Stimulated activated CD4-positive, alpha-beta T cell treated with anti-CD3 and anti-CD28 coated beads, TNF-alpha, amount 100 ng/mL, for 24 hours (primary cell): ENCODE measurements around the gene CFAP92.

Experiments used
- DNase-seq, 3 experiments: peaks; one replicate each; pipeline ENCODE4 v3.0.0-alpha.2; 2020; ENCODE audit warnings: low read depth in 3 of 3

Gene CFAP92

DNA sequence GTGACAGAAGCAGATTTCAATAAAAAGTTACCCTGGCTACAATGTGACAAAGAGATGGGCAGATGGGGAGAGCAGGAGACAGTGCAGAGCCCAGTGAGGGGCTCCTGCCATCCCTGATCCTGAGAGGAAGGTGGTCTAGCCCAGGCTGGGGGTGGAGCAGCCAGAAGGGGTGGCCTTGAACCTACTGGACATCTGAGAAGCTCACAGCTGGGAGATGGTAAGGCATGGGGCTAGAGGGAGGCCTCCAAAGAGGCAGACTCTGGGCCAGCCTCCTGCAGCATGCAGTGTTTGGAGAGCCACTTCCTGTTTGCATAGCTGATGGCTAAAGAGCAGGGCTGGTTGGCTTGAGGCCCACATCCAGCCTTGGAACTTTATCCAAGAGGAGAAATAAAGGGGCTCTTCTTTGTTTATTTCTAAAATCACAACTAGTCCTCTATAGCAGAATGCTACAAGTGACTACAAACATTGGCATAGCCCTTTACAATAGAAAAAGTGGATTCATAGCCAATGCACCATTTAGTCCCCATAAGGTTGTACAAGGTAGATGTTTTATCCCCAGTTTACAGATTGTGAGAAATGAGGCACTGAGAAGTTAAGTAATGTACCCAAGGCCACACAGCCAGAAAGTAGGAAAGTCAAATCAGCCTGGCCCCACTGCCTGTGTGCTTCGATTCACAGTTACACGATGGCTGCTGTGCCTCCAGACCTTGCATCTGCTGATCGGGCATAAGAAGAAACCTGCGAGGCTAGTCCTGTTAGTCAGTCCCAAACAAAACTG is 11.8 kb upstream of the CFAP92 start:
- no peak for DNase-seq

DNA sequence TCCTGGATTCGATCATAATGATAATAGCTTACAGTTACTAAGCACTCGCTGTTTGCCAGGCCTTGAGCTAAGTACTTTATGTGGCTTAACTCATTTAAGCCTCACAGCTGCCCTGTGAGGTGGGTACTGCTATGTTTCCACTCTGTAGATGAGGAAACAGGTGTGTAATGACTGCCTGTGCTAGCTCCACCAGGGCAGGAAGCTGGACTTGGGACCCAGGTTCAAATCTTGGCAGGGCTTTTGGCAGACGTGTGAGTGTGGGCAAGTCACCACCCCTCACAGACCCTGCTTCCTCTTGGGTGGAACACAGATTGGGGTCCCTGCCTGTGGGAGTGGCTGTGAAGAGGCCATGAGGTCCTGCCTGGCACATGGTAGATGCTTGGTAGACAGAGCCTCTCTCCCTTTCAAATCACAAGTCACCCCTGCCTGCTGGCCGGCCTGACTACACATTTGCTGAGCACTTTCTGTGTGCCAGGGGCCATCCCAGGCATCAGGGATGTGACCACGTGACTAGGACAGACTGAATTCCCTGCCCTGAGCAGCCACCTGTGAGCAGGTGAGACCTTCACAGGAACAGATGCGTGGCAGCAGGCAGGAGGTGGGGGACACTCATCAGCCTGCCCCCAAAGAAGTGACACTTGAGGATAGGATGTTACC is 10.9 kb upstream of the CFAP92 start:
- no peak for DNase-seq

DNA sequence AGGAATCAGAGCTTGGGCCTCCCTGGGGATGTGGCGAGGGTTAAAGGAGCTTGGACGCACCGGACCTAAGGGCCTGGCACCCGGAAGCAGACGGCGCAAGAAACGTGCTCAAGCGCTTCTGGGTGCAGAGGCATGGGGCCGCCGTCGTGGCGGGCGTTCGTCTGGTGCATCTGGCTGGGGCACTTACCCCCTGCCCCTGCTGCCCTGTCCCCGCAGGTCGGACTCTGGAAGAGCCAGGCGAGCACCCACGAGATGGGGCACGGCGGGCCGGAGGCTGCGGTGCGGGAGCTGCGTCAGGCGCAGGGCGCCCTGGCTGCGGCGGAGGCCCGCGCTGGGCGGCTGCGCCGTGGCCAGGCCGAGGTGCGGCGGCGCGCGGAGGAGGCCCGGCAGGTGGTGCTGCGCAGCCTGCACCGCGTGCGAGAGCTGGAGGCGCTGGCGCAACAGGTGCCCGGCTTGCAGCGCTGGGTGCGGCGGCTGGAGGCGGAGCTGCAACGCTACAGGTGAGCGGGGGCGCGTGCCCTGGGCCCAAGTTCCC is 9.8 kb upstream of the CFAP92 start:
- peak in 1 of 3 experiments; percentile 48 for DNase-seq

DNA sequence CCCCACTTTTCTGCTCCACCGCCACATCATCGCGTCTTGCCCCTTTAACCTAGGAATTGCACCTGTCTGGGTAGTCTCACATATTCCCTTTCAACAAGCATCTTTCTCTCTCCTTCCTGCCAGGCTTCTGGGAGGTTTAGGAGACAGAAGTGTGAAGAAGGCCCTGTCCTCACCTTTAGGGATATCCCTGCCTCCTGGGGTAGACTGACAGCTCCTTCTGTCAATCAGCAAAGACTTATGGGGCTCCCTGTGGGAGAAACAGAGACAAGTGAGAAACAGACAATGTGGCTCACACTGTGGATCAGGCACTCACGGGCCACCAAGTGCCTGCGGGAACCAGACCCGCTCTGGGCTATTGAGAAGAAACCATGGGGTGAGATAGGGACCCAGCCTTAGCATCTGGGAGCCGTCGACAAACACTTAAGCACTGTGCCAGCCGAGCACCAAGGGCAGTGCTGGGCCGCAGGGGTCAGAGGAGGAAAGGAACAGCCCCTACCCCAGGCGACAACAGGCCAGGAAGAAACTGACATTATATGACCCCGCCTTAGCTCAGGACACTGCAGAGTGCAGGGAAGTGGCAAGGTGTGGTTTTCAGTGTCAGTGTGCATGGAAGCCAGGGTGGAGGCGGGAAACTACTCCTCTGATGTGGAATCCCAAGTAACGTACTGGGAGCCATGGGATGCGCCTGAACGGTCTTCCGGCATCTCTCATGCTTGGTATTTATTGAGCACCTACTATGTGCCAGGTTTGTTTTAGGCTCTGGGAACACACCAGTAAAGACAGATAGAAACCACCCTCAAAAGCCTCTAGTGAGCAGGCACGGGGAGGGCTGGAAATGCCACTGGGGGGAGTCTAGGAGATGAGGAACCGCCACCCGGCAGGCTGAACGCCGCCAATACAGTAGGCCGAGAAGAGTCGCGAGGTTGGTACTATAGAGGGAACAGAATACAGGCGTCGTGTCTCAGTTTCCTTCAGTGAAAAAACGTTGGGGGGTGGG is 9.0 kb upstream of the CFAP92 start:
- no peak for DNase-seq

DNA sequence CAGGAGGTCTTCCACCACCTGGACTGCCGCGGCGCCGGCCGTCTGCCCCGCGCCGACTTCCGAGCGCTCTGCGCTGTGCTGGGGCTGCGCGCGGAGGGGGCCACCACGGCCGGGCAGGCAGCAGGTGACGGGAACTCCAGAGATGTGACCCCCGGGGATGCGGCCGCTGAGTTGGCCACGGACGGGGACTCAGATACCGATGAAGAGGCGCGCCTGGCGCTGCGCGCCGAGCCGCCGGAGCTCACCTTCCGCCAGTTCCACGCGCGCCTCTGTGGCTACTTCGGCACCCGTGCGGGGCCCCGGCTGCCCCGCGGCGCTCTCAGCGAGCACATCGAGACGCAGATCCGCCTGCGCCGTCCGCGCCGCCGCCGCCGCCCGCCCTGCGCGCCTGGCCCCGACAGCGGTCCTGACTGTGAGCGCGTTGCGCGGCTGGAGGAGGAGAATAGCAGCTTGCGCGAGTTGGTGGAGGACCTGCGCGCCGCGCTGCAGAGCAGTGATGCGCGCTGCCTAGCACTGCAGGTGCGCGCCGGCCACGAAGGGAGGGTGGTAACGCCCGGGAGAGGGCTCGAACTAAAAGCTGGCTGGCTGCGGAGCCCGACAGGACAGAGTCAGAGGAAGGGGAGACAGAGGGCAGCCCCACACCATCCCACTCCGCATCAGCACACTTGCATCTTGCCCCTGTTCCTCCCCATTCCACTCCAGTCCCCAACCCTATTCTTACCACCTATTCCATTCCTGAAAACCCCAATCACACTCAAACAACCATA is 8.1 kb upstream of the CFAP92 start:
- DNase-seq, result peak in 1 of 3 experiments; percentile 47

DNA sequence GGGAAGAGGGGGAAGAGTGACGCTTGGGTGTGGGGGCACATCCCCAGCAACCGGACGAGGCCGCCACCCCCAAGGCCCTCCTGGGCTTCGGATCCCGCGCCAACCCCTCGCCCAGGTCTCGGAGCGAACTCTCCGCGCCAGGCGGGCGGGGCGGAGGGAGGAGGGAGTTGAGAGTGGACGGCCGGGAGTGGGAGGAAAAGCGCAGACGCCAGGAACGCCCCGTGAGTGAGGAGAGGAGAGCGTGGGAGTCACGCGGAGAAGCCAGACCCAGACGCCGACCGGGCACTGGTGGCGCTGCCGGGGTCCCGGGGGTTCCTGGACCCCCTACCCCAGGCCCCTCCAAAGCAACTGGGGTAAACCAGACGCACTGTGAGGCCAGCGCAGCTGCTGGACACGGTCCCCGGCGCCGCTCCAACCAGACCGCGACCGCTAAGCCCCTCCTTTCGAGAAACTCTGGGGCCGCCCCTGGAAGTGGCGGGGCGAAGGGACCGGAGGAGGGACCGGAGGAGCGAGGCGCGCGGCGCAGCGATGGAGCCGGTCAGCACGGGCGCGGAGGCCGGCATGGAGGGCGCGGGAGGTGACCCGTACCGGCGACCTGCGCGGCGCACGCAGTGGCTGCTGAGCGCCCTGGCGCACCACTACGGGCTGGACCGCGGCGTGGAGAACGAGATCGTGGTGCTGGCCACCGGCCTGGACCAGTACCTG is 7.4 kb upstream of the CFAP92 start, which contains the start of gene EFCC1:
EFCC1 (plus strand) TSS at position 204 of the 705 bp plus-strand sequence; CDS start at position 529, 325 bp downstream.
- DNase-seq, result no peak

DNA sequence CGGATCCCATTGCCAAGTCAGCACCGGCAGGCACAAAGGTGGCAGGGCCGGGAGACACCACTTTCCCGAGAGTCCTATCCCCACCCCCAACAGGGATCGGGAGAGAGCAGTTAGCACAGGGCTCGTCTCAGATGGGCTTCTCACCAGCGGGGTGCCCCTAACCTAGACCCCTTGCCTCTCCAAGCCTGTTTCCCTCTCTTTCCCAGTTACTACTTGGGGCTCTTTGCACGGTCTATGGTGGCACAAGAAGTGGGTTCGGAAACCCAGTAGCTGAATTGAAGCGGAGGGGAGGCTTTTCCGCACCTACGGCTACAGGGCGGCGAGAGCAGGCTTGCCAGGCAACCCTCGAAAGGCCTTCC is 6.8 kb upstream of the CFAP92 start:
- no peak for DNase-seq

DNA sequence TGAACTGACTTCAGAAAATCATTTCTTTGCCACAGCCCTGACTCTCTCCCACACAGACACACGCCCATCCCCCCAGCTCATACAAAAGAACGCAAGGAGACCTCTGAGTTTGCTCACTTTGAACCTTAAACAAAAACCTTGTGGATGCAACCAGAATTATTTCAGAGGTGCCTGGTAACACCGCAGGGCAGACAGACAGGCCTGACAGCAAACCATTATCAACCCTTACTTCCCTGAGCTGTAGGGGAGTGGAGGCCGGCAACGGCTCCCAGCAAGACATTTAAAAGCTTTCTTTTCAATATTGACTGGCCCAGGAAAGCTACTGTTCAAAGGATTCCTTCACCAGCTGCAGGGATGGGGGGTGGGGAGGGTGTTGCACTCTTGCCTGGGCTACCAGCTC is 5.2 kb upstream of the CFAP92 start:
- DNase-seq, result no peak

DNA sequence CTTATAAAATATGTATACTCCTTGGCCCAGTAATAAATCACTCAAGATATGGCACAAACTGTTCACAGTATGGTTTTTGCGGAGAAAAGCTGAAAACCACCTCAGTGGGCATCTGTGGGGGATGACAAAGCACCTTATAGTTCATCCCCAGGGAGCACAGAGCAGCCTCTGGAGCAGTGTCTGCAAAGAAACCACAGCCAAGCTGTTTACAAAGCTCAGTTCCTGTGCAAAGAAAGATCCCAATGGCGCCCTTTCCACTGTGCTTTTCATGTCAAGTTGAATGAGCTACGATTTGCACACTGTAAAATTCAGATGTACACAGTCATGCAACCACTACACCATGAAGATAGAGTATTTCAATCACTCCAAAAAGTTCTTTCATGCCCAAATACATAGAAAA is 4.7 kb upstream of the CFAP92 start:
- no peak for DNase-seq

DNA sequence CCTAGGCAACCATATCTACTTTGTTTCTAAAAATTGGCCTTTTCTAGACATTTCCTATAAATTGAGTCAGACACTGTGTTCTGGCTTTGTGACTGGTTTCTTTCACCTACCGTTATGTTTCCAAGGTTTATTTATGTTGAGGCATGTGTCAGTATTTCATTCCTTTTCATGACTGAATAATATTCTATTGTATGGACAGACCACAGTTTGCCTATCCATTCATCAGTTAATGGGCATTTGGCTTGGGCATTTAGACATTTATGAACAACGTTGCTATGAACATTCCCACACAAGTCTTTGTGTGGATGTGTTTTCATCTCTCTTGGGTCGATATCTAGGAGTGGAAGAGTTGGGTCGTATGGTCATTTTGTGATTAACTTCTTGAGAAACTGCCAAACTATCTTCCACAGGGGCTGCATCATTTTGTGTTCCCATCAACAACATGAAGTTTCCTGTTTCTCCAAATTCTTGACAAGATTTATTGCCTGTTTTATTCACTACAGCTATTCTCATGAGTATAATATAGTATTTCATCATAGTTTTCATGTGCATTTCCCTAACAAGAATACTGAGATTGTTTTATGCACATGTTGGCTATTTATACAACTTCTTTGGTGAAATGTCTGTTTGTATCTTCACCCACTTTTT is 3.7 kb upstream of the CFAP92 start:
- DNase-seq, result no peak

DNA sequence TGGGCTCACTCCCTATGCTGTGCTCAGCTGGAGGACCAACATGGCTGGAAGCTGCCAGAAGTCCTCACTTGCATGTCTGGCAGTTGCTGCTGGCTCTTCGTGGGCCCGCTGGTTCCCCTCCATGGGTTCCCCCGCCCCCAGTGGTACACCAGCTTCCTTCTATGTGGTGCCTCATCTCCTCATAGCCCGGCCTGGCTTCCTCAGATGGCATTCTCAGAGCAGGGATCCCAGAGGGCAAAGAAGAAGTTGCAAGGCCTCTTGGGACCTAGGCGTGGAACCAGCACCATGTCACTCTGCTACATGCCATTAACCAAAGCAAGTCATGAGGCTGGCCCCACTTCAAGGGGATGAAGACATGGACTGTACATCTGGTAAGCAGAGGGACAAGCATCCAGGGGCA is 2.9 kb upstream of the CFAP92 start:
- DNase-seq, result no peak

DNA sequence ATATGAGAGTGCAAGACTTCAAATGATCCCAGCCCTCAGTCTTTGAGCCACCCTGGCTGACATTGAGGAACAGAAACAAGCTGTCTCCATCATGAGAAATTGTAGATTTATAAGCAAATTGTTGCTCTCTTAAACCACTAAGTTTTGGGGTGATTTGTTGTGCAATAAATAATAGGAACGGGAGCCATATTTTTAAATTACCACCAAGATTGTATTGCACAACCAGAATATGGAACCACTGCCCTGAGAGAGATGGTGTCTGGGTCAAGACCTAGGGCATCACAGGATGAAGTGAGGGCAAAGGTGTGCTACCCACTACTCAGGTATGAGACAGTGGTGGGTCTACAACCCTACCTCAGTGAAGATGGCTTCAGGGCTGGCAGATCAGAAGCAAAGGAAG is 2.3 kb upstream of the CFAP92 start:
- no peak for DNase-seq

DNA sequence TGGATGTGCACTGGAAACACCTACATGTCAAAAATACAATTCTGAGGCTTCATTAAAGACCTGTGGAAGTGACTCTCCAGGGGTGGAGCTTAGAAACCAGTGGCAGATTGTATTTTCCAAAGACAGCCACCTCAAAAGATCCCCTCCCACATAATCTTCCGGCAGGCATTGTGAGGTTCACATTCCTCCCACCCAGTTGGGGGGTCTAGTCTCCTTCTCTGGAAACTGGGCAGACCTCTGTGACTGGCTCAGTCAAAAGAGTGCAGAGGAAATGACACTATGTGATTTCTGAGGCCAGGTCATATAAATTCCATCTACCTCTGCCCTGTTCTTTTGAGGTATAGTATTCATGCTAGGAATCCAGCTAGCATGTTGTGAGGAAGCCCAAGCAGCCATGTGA is 1.9 kb upstream of the CFAP92 start:
- DNase-seq, result no peak

DNA sequence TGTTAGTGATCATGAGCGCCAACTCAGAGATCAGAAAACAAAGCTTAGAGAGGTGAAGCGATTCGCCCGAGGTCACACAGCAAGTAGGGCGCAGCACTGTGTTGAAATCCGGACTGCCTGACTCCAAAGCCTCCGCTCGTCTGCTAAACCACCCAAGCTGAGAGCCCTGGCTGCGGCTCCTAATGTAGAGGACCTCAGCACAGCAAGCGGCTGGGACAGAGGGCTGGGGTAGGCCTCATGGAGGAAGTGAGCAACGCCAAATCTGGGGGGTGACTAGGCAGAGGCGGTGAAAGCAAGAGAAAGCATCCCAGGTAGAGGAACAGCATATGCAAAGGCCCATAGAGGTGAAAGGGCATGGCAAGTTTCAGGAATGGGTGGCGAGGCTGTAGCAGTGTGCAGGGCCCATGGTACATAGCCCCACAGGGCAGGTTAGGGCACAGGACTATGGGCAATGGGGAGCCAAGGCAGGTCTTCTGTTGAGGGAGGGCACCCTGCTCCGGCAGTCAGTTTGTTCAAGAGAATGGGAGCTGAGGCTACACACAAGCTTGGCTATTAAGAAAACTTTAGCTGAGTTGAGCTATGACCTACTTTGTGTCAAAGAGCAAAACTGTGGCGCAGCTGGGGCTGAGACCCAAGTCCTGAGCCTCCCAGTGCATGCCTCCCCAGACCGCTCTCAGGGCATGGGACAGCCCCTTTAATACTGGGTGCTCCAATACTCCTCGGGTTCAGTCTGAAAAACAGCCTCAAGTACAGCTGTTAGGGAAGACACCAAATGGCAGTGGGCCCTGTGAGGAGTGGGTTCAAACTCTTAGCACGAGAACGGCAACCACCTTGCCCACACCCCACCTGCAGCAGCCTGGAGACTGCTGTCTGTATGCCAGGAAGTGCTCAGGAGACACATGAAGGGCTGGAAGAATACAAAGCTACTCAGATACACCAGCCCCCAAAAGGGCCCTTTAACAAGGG is 988 bp upstream of the CFAP92 start:
- DNase-seq, result no peak

DNA sequence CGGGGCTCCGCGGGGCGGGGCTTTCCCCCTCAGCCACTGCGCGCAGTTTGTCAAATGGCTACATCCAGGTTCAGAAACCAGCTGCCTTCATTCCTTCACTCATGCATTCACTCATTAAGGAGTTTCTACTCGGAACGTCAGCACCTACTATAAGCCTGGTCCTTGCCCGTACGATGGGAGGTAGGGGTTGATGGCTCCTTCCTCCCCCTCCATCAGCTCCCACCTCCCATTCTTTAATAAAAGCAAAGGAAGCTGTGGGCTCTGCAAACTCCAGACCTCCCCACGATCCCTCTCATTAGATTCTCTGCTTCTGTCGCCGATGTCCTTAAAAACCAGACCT is 267 bp upstream of the CFAP92 start:
- DNase-seq, result no peak

DNA sequence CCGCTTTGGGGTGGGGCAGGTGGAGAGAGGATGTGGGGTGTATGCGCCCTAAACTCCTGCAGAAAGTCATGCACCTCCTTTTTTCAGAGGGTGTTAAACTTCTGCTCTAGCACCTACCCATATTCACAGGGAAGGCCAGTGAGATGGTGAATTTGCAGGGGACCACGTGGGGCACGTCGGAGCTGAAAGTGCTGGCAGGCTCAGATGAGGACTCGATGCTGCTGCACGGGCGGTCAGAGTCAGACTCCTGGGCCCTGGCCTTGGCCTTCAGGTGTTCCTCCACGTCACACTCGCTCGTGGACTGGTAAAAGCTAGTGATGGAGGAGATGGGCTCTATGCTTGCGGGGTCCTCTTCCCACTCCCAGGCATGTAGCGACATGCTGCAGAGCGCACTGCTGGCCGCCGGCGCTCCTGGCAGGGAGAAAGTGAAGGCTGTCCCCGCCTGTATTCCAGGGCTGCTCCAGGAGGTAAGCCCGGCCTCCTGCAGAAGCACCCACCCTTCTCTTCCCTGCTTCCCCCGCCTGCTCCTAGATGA is 883 bp downstream of the CFAP92 start:
- no peak for DNase-seq

DNA sequence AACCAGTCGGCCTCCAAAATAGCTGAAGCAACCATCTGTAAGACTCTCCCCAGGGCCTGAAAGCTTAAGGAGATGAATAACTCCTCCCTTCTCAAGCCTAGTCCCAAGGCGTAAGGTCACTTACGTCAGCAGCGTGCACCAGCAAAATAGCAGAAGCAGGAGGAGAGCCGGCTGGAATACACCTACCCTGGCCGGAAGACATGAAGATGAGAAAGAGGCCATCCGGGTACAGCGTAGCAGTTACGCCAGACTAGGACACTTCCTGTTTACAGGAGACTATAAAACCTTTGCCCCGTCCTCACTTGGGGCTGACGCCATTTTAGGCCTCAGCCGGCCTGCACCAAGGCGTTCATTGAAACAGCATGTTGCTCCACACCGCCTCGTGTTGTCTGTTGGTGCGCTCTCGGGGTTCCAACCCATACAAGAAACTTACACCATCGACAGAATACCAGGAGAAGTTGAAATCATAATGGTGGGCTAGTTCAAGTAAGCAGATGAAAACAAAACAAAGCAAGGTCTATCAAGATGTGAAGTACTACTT is 2.5 kb downstream of the CFAP92 start:
- no peak for DNase-seq

DNA sequence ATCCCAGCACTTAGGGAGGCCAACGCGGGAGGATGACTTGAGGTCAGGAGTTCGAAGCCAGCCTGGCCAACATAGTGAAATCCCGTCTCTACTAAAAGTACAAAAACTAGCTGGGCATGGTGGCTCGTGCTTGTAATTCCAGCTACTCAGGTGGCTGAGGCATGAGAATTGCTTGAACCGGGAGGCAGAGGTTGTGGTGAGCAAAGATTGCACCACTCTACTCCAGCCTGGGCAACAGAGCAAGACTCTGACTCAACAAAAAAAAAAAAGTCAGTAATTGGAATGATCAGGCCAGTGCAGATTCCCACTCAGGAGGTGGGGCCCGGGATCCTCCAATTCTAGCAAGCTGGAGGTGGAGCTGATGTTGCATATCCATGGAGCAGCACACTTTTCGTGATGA is 5.6 kb downstream of the CFAP92 start:
- no peak for DNase-seq
